HEK293 (cell line): Measurements from ENCODE around the gene MPV17.
A peak's percentile ranks its signal among the peaks of the same experiment; 100 is the strongest.

Experiments
- GFI1B ChIP-seq: fragments of 450-650 bp; formaldehyde crosslinking; IDR thresholded peaks from 2 replicates; pipeline ENCODE4 v1.5.1; 2016; ENCODE audit warnings: missing biosample characterization, missing genetic modification characterization
- GLI4 ChIP-seq: fragments of 450-650 bp; formaldehyde crosslinking; IDR thresholded peaks from 2 replicates; pipeline ENCODE4 v1.5.1; 2016; ENCODE audit warnings: missing biosample characterization, missing genetic modification characterization
- GLIS1 ChIP-seq: fragments of 450-650 bp; formaldehyde crosslinking; IDR thresholded peaks from 2 replicates; pipeline ENCODE4 v1.5.1; 2016; ENCODE audit warnings: missing biosample characterization, missing genetic modification characterization
- MZF1 ChIP-seq: fragments of 450-650 bp; formaldehyde crosslinking; IDR thresholded peaks from 2 replicates; pipeline ENCODE4 v1.5.1; 2017; ENCODE audit warnings: missing biosample characterization, missing genetic modification characterization, borderline replicate concordance
- PRDM6 ChIP-seq: fragments of 450-650 bp; formaldehyde crosslinking; IDR thresholded peaks from 2 replicates; pipeline ENCODE4 v1.5.1; 2017; ENCODE audit warnings: missing biosample characterization, missing genetic modification characterization
- REST ChIP-seq: fragments of 450-650 bp; formaldehyde crosslinking; IDR thresholded peaks from 2 replicates; pipeline ENCODE4 v1.5.1; 2016; ENCODE audit warnings: missing biosample characterization, missing genetic modification characterization
- SCRT1 ChIP-seq: fragments of 450-650 bp; formaldehyde crosslinking; IDR thresholded peaks from 2 replicates; pipeline ENCODE4 v1.5.1; 2016; ENCODE audit warnings: missing biosample characterization, missing genetic modification characterization, borderline replicate concordance
- TCF7L2 ChIP-seq: IDR thresholded peaks from 2 replicates; pipeline ENCODE4 v1.6.1; 2011; ENCODE audit warnings: low read depth, mild to moderate bottlenecking, inconsistent platforms, low read length, moderate library complexity, borderline replicate concordance
- YY2 ChIP-seq: fragments of 450-650 bp; formaldehyde crosslinking; IDR thresholded peaks from 2 replicates; pipeline ENCODE4 v1.5.1; 2016; ENCODE audit warnings: missing biosample characterization, missing genetic modification characterization
- ZBTB10 ChIP-seq: fragments of 450-650 bp; formaldehyde crosslinking; IDR thresholded peaks from 2 replicates; pipeline ENCODE4 v1.5.1; 2016; ENCODE audit warnings: missing biosample characterization, missing genetic modification characterization
- ZBTB17 ChIP-seq: fragments of 450-650 bp; formaldehyde crosslinking; IDR thresholded peaks from 2 replicates; pipeline ENCODE4 v1.5.1; 2016; ENCODE audit warnings: missing biosample characterization, missing genetic modification characterization
- ZNF132 ChIP-seq: fragments of 450-650 bp; formaldehyde crosslinking; IDR thresholded peaks from 2 replicates; pipeline ENCODE4 v1.5.1; 2017; ENCODE audit warnings: missing biosample characterization, missing genetic modification characterization, borderline replicate concordance
- ZNF133 ChIP-seq: fragments of 450-650 bp; formaldehyde crosslinking; IDR thresholded peaks from 2 replicates; pipeline ENCODE4 v1.5.1; 2016; ENCODE audit warnings: missing biosample characterization, missing genetic modification characterization
- ZNF157 ChIP-seq: fragments of 450-650 bp; formaldehyde crosslinking; IDR thresholded peaks from 2 replicates; pipeline ENCODE4 v1.5.1; 2016; ENCODE audit warnings: missing biosample characterization, missing genetic modification characterization
- ZNF16 ChIP-seq: fragments of 450-650 bp; formaldehyde crosslinking; IDR thresholded peaks from 2 replicates; pipeline ENCODE4 v1.5.1; 2016; ENCODE audit warnings: low read depth, missing biosample characterization, missing genetic modification characterization
- ZNF2 ChIP-seq: fragments of 450-650 bp; formaldehyde crosslinking; IDR thresholded peaks from 2 replicates; pipeline ENCODE4 v1.5.1; 2016; ENCODE audit warnings: missing biosample characterization, missing genetic modification characterization
- ZNF37A ChIP-seq: fragments of 450-650 bp; IDR thresholded peaks from 2 replicates; pipeline ENCODE4 v1.5.1; 2018; ENCODE audit warnings: missing biosample characterization, missing genetic modification characterization
- ZNF433 ChIP-seq: fragments of 450-650 bp; formaldehyde crosslinking; IDR thresholded peaks from 2 replicates; pipeline ENCODE4 v1.5.1; 2016; ENCODE audit warnings: missing biosample characterization, missing genetic modification characterization, low read depth
- ZNF596 ChIP-seq: fragments of 450-650 bp; IDR thresholded peaks from 2 replicates; pipeline ENCODE4 v1.5.0; 2018; ENCODE audit warnings: missing biosample characterization, mild to moderate bottlenecking, missing genetic modification characterization, moderate library complexity
- ZNF639 ChIP-seq: fragments of 450-650 bp; formaldehyde crosslinking; IDR thresholded peaks from 2 replicates; pipeline ENCODE4 v1.5.1; 2016; ENCODE audit warnings: missing biosample characterization, missing genetic modification characterization
- ZNF658 ChIP-seq: fragments of 450-650 bp; formaldehyde crosslinking; IDR thresholded peaks from 2 replicates; pipeline ENCODE4; 2016; ENCODE audit warnings: missing biosample characterization, missing genetic modification characterization
- ZNF664 ChIP-seq: fragments of 450-650 bp; formaldehyde crosslinking; IDR thresholded peaks from 2 replicates; pipeline ENCODE4 v1.5.1; 2016; ENCODE audit warnings: missing biosample characterization, missing genetic modification characterization
- ZNF707 ChIP-seq: fragments of 450-650 bp; formaldehyde crosslinking; IDR thresholded peaks from 2 replicates; pipeline ENCODE4 v1.5.1; 2016; ENCODE audit warnings: missing biosample characterization, missing genetic modification characterization
- ZNF785 ChIP-seq: fragments of 450-650 bp; formaldehyde crosslinking; IDR thresholded peaks from 2 replicates; pipeline ENCODE4 v1.5.1; 2016; ENCODE audit warnings: missing biosample characterization, missing genetic modification characterization
- ZNF830 ChIP-seq: fragments of 450-650 bp; IDR thresholded peaks from 2 replicates; pipeline ENCODE4 v1.5.0; 2018; ENCODE audit warnings: missing biosample characterization, missing genetic modification characterization, low read depth, mild to moderate bottlenecking, moderate library complexity
- ZSCAN5A ChIP-seq: fragments of 450-650 bp; formaldehyde crosslinking; IDR thresholded peaks from 2 replicates; pipeline ENCODE4 v1.5.1; 2016; ENCODE audit warnings: missing biosample characterization, missing genetic modification characterization
- ZXDB ChIP-seq: fragments of 450-650 bp; formaldehyde crosslinking; IDR thresholded peaks from 2 replicates; pipeline ENCODE4 v1.5.1; 2016; ENCODE audit warnings: missing biosample characterization, missing genetic modification characterization
- TF ChIP-seq, protein P1 (sequence below): fragments of 450-650 bp; formaldehyde crosslinking; IDR thresholded peaks from 2 replicates; pipeline ENCODE4 v1.5.1; 2016; ENCODE audit warnings: missing biosample characterization, missing genetic modification characterization, borderline replicate concordance
- TF ChIP-seq, protein P2 (sequence below): fragments of 450-650 bp; formaldehyde crosslinking; IDR thresholded peaks from 2 replicates; pipeline ENCODE4 v1.5.1; 2016; ENCODE audit warnings: missing biosample characterization, missing genetic modification characterization

Gene MPV17

DNA sequence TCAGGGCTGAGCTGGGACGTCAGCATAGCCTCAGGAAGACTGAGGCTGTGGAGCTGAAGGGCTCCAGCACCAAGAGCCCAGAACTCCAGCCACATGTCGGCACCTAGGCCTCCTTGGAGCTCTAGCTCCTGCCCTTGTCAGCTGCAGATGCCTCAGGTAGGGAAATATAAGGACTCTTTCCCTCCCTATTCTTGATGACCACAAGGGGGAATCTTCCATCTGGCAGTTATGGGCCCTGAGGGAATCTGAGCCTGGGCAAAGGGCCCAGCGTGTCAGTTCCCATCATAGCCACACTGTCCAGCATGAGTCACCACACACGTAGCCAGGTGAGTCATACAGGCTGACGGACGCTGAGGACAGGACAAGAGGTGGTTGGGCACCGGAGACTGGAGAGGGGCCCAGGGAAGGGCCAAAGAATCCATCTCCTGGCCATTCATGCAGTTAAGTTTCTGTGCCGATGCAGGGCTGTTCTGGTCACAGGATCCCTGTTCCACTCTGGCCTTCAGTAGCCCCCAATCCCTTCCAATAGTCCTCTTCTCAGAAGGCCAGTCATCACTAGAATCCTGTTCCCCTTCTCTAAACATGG, 1.8 kb downstream of the MPV17 start (continued):
- TF ChIP-seq ZBTB10 (no peak), ZNF785 (tag by site-specific recombination) (no peak), GLIS1 (tag by site-specific recombination) (peak; percentile 74), SCRT1 (no peak), MZF1 (tag by site-specific recombination) (no peak), ZNF37A (tag by site-specific recombination) (no peak), ZNF157 (tag by site-specific recombination) (no peak), ZNF132 (tag by site-specific recombination) (no peak), ZNF2 (no peak), YY2 (tag by site-specific recombination) (no peak), ZNF133 (tag by site-specific recombination) (no peak), ZNF707 (tag by site-specific recombination) (no peak), PRDM6 (tag by site-specific recombination) (no peak), ZNF664 (tag by site-specific recombination) (no peak), GFI1B (tag by site-specific recombination) (no peak), REST (tag by site-specific recombination) (peak; percentile 52; the same call in 1 of the 2 replicates), ZSCAN5A (tag by site-specific recombination) (no peak), ZNF596 (no peak), TCF7L2 (no peak), ZNF830 (tag by site-specific recombination) (no peak), ZXDB (tag by site-specific recombination) (no peak), ZBTB17 (tag by site-specific recombination) (0 out of 2 replicates have a peak, but pooled peaks have one; percentile 23), ZNF433 (tag by site-specific recombination) (no peak), ZNF658 (tag by site-specific recombination) (no peak), GLI4 (tag by site-specific recombination) (no peak), ZNF639 (tag by site-specific recombination) (peak; percentile 71; the same call in 1 of the 2 replicates), ZNF16 (tag by site-specific recombination) (no peak)
- TF ChIP-seq, protein P1, sequence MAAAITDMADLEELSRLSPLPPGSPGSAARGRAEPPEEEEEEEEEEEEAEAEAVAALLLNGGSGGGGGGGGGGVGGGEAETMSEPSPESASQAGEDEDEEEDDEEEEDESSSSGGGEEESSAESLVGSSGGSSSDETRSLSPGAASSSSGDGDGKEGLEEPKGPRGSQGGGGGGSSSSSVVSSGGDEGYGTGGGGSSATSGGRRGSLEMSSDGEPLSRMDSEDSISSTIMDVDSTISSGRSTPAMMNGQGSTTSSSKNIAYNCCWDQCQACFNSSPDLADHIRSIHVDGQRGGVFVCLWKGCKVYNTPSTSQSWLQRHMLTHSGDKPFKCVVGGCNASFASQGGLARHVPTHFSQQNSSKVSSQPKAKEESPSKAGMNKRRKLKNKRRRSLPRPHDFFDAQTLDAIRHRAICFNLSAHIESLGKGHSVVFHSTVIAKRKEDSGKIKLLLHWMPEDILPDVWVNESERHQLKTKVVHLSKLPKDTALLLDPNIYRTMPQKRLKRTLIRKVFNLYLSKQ, result no peak
- TF ChIP-seq, protein P2, sequence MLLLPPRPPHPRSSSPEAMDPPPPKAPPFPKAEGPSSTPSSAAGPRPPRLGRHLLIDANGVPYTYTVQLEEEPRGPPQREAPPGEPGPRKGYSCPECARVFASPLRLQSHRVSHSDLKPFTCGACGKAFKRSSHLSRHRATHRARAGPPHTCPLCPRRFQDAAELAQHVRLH, result no peak
